Astrocyte of the spinal cord (primary cell): Measurements from ENCODE around the gene RP9.

Experiments used
- DNase-seq: peaks from one replicate; pipeline ENCODE4 v3.0.0; 2011; ENCODE audit warnings: low read depth, low spot score
- H3K4me3 ChIP-seq: 2 replicates; pipeline ENCODE4 v1.5.1; 2011; ENCODE audit warnings: low read depth, mild to moderate bottlenecking, low read length, moderate library complexity
- in situ Hi-C: cut with HindIII; loops from 2 replicates; pipeline ENCODE4 v1.10.0; 2017; ENCODE audit warnings: low sequenced_read_pairs
- TF ChIP-seq, protein P1 (sequence below): IDR thresholded peaks from 2 replicates; pipeline ENCODE4 v1.5.1; 2012; ENCODE audit warnings: low read depth, mild to moderate bottlenecking, low read length, inconsistent platforms

RP9 gene

DNA sequence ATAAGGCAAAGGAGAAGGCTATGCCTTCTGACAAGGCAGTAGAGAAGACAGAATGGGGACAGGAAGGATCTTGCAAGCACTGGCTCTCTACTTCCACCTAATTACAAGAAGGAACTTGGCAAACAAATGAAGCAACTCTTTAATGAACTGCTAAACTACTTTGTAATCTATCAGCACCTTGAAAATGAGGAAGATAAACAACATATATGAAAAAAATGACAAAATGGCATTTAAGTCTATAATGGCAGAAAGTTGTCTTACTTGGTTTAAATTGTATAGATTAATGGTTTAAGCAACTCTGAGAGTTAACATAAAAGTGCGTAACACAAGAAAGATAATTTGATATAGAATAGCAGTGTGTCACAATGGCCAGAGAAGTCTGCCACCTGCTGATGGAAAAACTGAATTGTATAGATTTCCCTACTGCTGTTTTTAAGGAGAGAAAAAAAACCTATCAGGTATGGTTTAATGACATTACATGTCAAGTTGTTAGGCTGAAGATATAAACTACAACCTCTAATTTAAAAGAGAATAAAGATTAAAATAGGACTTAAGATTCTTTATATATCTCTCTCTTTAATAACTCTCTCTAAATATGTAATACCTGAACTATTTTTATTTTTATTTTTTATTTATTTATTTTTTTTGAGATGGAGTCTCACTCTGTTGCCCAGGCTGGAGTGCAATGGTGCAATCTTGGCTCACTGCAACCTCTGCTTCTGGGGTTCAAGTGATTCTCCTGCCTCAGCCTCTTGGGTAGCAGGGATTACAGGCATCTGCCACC, 58.5 kb downstream of the RP9 start:
- in situ Hi-C loops: no loop called here
- H3K4me3 ChIP-seq: no peak overlapping the region
- TF ChIP-seq, protein P1, sequence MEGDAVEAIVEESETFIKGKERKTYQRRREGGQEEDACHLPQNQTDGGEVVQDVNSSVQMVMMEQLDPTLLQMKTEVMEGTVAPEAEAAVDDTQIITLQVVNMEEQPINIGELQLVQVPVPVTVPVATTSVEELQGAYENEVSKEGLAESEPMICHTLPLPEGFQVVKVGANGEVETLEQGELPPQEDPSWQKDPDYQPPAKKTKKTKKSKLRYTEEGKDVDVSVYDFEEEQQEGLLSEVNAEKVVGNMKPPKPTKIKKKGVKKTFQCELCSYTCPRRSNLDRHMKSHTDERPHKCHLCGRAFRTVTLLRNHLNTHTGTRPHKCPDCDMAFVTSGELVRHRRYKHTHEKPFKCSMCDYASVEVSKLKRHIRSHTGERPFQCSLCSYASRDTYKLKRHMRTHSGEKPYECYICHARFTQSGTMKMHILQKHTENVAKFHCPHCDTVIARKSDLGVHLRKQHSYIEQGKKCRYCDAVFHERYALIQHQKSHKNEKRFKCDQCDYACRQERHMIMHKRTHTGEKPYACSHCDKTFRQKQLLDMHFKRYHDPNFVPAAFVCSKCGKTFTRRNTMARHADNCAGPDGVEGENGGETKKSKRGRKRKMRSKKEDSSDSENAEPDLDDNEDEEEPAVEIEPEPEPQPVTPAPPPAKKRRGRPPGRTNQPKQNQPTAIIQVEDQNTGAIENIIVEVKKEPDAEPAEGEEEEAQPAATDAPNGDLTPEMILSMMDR: peak; percentile 67
- peak; percentile 62 for DNase-seq

- no peak for DNase-seq
- in situ Hi-C loops: no loop called here
- TF ChIP-seq, protein P1: no peak
- H3K4me3 ChIP-seq: no peak overlapping the region
Measured at GRCh38 chr7:33048704-33049103, 60.5 kb downstream of the RP9 start.

DNA sequence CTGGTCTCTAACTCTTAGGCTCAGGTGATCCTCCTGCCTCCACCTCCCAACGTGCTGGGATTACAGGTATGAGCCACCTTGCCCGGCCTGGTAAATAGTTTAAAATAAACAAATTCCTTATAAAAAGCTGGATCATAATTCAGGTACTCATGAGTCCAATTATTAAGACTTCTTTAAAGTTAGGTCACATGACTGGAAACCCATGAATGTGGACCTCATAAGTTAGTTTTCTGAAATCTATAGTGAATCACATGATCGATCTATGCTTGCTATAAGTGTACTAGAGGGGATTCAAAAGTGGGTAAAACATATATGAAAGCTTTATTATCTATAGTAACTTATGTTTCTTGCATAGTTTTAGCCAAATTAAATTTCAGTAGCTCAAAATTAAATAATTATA, 60.9 kb downstream of the RP9 start:
- in situ Hi-C loops: no loop called here
- no peak for DNase-seq
- H3K4me3 ChIP-seq: no peak overlapping the region
- TF ChIP-seq, protein P1: no peak

- in situ Hi-C loops: no loop called here
- DNase-seq: no peak
- TF ChIP-seq, protein P1: no peak
- H3K4me3 ChIP-seq: no peak overlapping the region
Measured at GRCh38 chr7:33044986-33045385, 64.2 kb downstream of the RP9 start.
